ENCODE data around the gene RBCK1. TPM values are rescaled to one million over a fixed set of nuclear protein-coding genes. Genes with fewer than 3 reads are reported as not detected.

Gene RBCK1
- total and polyA plus RNA-seq, 10 of the 15 experiments (the other 5 are each of a cell fraction or from before 2014, with no cell fraction given) = 14.1 to 99.7 (median 76.0) TPM

- no peak for TF ChIP-seq CEBPB (IDR thresholded peaks at IDR 0.05; ENCODE audit: borderline replicate concordance in 1 of 2, low read depth in 2 of 2, low read length in 2 of 2)
- TF ChIP-seq ZNF384 (IDR thresholded peaks at IDR 0.05; ENCODE audit: borderline replicate concordance, low read depth, low read length) = no peak
- no peak for TF ChIP-seq HDAC6 (IDR thresholded peaks at IDR 0.05; ENCODE audit: unreplicated experiment)
- TF ChIP-seq SRF (IDR thresholded peaks at IDR 0.05; ENCODE audit: low read depth in 2 of 2, low read length in 2 of 2) = no peak
- TF ChIP-seq NFYA (IDR thresholded peaks at IDR 0.05; ENCODE audit: borderline replicate concordance, low read depth, low read length) = no peak
- TF ChIP-seq SUPT20H (IDR thresholded peaks at IDR 0.05; ENCODE audit: borderline replicate concordance, control insufficient read depth, low read depth, low read length) = no peak
- TF ChIP-seq RB1 (IDR thresholded peaks at IDR 0.05; ENCODE audit: borderline replicate concordance) = no peak
- no peak for TF ChIP-seq BRCA1 (IDR thresholded peaks at IDR 0.05; ENCODE audit: low read depth, low read length)
- TF ChIP-seq GABPA (IDR thresholded peaks at IDR 0.05; ENCODE audit: low read depth) = no peak
- TF ChIP-seq E4F1 (IDR thresholded peaks at IDR 0.05; ENCODE audit: borderline replicate concordance, partially characterized antibody) = no peak
These were observed 71.4 kb downstream of the RBCK1 start (continued) for GRCh38 chr20:479487-479886.

GRCh38 chr20:480044-480443 is 71.9 kb downstream of the RBCK1 start:
- Histone ChIP-seq H3K27me3 (replicated peaks in 1 of 2; ENCODE audit: control insufficient read depth in 2 of 2, insufficient read depth in 2 of 2, low read length in 1 of 2) (no peaks in the 10 kb centered on the region), H2AFZ (ENCODE audit: control insufficient read depth, low read depth, low read length) (no peak overlapping the region), H3K9ac (ENCODE audit: control insufficient read depth, insufficient read depth, low read length) (no peak overlapping the region), H4K20me1 (ENCODE audit: control insufficient read depth, insufficient read depth) (no peaks in the 10 kb centered on the region), H3K4me2 (ENCODE audit: control insufficient read depth, insufficient read depth) (no peak overlapping the region), H3K4me3 (no peak overlapping the region), H3K36me3 (ENCODE audit: control insufficient read depth in 2 of 2, insufficient read depth in 2 of 2, low read length in 1 of 2) (peaks cover 5 to 18% of the 10 kb centered on the region in 2 experiments), H3K4me1 (ENCODE audit: control insufficient read depth, insufficient read depth, low read length) (no peaks in the 10 kb centered on the region), H3K79me2 (ENCODE audit: control insufficient read depth, insufficient read depth, low read length) (no peaks in the 10 kb centered on the region), H3K27ac (ENCODE audit: control insufficient read depth, insufficient read depth) (no peak overlapping the region), H3K9me3 (replicated peaks; ENCODE audit: control insufficient read depth, insufficient read depth, low read length) (no peaks in the 10 kb centered on the region)
- BruUV-seq (replicated peaks) = no TSS peak
- ATAC-seq (no peak), DNase-seq (ENCODE audit: low read depth, low spot score) (no peak), FAIRE-seq (no peak)
- 81% methylated on average over 3 of the region's 3 CpGs for WGBS (ENCODE audit: insufficient coverage, insufficient replicate concordance, low lambda C conversion rate, missing lambda C conversion rate)
- in situ Hi-C loops (cut with MboI) = no loop called here
- ChIA-PET RAD21 (ENCODE audit: unreplicated experiment) (interaction anchor here (2.1 kb wide), 1 partner anchor 125 kb away, joined by 10 read pairs; no protein-coding TSS in a partner anchor), CTCF (interaction anchor here (1.0 to 5.2 kb wide), 5 partner anchors 47 to 125 kb away, joined by 3 to 41 read pairs (median 7); no protein-coding TSS in a partner anchor), SMC1A (ENCODE audit: uncharacterized antibody, unreplicated experiment) (interaction anchor here (0.9 to 1.3 kb wide), 4 partner anchors 72 to 127 kb away, joined by 3 to 6 read pairs (median 3); no protein-coding TSS in a partner anchor), POLR2A (interaction anchor here (0.5 kb wide), 1 partner anchor 26 kb away, joined by 4 read pairs; no protein-coding TSS in a partner anchor)
- intact Hi-C loops (cut with micrococcal nuclease; ENCODE audit: unreplicated experiment) = no loop called here
- no peak for TF ChIP-seq NKRF (conservative IDR thresholded peaks at IDR 0.05)
- no peak for TF ChIP-seq EP300 (IDR thresholded peaks at IDR 0.05; ENCODE audit: borderline replicate concordance in 1 of 2, control insufficient read depth in 1 of 2, low read depth in 2 of 2, low read length in 2 of 2)
- TF ChIP-seq USF2 (IDR thresholded peaks at IDR 0.05; ENCODE audit: borderline replicate concordance, low read depth, low read length) = no peak
- no peak for TF ChIP-seq SRF (IDR thresholded peaks at IDR 0.05; ENCODE audit: low read depth in 2 of 2, low read length in 2 of 2)
- no peak for TF ChIP-seq SPI1 (IDR thresholded peaks at IDR 0.05; ENCODE audit: borderline replicate concordance, insufficient read depth, low read depth, low read length)
- no peak for TF ChIP-seq NFXL1 (IDR thresholded peaks at IDR 0.05; ENCODE audit: borderline replicate concordance)

Measured in GM12878 (cell line).